LNCaP clone FGC (cell line): ENCODE measurements around the gene PPP2R5B.

Experiments
- DNase-seq: peaks from one replicate; pipeline ENCODE4 v3.0.0-alpha.2; 2011; ENCODE audit warnings: low read depth
- H3K4me3 ChIP-seq: 2 replicates; pipeline ENCODE4 v1.5.1; 2011; ENCODE audit warnings: mild to moderate bottlenecking, low read depth, low read length, control low read depth
- TF ChIP-seq, protein P1 (sequence below): IDR thresholded peaks from 2 replicates; pipeline ENCODE4 v1.5.1; 2012; ENCODE audit warnings: mild to moderate bottlenecking; ENCODE audit not compliant: control insufficient read depth, insufficient read depth; ENCODE audit errors: extremely low read depth

The PPP2R5B gene

DNA sequence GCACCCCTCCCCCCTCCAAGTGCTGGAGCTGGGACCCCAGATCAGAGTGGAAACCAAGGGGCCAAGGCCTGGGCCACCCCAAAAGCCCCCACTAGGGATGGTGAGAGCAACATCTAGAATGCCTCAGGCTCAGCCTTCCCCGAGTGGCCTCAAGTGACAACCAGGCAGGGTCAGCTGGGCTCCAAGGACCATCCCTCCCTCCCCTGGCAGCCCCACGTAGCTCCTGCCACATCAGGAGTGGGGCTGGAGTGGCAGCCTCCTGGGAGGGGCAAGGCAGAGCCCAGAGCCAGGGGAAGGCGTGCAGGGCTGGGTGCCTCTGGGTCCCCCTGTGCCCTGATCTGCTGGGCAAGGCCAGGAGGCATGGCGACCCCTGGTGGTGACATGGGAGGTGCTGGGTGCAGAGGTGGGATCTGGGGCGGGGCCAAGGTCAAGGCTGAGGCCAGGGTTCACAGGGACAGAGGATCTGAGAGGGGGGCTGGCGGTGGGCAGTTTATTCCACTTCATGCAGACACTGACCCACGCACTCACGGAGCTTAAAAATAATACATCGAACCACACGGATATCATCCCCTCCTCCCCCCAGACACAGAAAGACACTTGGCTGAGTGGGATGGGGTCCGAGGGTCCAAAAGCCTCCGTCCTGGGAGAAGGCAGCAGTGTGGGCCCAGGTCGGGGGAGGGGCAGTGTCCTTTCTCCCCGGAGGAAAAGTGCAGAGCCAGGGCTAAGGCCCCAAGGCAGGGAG lies 30.2 kb upstream of the PPP2R5B start:
- DNase-seq: no peak
- no peak overlapping the region for H3K4me3 ChIP-seq
- TF ChIP-seq, protein P1, sequence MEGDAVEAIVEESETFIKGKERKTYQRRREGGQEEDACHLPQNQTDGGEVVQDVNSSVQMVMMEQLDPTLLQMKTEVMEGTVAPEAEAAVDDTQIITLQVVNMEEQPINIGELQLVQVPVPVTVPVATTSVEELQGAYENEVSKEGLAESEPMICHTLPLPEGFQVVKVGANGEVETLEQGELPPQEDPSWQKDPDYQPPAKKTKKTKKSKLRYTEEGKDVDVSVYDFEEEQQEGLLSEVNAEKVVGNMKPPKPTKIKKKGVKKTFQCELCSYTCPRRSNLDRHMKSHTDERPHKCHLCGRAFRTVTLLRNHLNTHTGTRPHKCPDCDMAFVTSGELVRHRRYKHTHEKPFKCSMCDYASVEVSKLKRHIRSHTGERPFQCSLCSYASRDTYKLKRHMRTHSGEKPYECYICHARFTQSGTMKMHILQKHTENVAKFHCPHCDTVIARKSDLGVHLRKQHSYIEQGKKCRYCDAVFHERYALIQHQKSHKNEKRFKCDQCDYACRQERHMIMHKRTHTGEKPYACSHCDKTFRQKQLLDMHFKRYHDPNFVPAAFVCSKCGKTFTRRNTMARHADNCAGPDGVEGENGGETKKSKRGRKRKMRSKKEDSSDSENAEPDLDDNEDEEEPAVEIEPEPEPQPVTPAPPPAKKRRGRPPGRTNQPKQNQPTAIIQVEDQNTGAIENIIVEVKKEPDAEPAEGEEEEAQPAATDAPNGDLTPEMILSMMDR: peak; percentile 93

DNA sequence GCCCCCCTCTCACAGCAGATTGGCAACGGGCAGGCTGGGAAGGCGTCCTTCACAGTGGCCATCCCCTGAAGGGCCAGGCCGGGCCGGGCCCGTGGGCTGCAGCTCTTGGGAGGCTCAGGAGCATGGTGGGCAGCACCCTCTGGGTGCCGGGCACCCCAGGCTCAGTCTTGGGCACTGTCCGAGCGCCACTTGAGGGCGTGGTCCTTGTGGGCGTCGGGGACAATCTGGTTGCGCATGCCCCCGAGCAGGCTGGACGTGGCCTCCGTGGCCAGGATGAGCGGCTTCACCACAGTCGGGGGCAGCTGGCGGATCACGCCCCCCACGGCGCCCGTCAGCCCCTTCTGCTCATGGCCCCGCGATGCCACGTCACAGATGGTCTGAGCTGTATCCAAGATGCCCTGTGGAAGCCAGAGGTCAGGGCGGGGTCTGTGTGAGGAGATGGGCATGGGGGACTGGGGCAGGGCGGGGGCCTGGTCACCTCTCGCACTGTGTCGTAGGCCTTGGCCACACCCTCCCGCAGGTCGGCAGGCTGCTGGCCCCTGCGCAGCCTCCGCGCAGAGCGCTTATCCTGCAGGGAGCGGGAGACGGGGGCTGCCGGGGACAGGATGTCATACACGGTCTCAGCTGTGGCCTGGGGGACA lies 29.6 kb upstream of the PPP2R5B start:
- no peak for DNase-seq
- TF ChIP-seq, protein P1: no peak
- H3K4me3 ChIP-seq: no peak overlapping the region

DNA sequence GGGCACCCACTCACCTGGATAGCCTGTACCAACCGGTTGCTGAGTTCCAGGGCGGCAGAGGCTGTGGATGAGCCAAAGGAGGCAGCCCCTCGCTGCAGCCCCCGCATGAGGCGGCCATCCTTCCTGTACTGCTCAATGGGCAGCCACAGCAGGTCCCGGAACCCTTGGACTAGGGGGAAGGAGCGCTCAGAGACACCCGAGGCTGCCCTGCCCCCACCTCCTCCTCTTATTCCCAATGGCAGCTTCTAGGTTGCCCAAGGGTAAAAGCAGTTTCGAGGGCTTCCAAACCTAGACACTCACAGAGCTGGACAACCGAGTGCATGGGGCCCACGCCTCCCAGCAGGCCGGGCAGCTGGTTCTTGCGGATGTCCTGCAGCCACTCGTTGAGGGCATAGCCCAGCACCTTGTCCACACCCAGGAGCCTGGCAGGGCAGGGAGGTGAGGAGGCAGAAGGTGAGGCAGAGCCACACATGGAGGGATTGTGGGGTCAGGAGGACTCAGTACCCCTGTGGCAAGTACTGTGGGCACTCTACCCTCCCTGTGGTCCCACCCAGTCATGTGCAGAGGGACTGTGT lies 28.0 kb upstream of the PPP2R5B start:
- H3K4me3 ChIP-seq: no peak overlapping the region
- DNase-seq: no peak
- TF ChIP-seq, protein P1: no peak

DNA sequence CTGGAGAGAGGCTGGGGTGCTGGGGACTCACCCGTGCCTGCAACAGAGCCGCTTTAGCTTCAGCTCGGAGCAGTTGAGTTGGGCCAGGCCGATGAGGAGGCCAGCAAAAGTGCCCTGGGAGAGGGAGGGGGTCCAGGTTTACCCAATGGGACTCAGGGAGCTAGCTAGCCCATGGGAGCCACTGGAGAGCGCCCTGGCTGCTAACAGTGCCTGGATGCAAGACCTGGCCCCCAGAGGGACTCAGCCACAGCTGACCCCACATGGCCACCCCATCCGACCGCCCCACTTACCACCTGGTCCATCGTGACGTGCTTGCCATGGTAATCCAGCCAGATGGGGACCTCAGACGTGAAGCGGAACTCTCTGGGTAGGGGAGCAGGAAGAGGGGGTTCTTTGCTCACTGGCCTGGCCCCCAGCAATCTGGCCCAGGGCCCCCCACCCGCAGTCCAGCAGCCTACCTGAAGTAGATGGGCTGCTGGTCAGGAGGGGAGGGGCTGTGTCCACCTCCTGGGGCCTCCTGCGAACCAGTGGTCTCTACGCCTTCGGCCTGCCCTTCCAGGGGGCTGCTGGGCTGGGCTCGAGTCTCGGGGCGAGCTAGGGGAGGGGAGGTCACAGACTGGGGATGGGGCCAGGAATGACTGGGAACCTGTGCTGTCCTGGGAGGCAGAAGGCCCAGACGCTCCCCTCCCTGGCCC lies 27.0 kb upstream of the PPP2R5B start:
- DNase-seq: no peak
- no peak overlapping the region for H3K4me3 ChIP-seq
- TF ChIP-seq, protein P1: no peak

DNA sequence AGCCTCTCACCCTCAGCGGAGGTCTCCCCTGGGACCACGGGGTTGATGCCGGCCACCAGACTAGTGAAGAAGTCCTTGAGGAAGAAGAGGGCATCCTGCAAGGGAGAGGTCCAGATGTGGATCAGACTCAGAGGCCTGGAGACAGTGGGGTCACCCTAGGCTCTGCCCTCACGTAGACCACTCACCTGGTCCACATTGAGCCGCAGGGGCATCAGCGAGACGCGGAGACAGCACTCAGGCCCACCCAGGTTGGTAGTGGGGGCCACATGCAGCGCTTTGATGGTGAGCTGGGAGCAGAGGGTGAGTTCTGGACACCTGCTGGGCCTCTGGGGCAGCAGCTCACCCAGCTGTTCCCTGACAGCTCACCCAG lies 26.4 kb upstream of the PPP2R5B start:
- no peak for DNase-seq
- TF ChIP-seq, protein P1: no peak
- H3K4me3 ChIP-seq: no peak overlapping the region

DNA sequence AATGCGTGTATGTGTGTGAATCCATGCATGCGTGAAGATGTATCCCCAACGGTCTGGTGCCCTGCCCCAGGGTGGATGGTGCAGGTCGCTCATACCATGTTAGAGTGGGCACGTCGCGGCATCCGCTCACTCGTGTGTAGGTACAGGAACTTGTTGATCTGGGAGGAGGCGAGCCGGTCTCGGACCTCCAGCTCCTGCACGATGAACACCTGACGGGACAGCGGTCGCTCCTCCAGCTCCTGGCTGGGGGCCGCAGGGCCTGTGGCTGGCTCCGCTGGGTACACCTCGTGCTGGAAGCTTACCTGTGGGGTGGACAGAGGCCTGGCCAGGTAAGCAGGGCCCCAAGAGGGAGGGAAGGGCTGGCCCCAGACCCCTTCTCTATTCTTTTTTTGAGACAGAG lies 25.9 kb upstream of the PPP2R5B start:
- no peak overlapping the region for H3K4me3 ChIP-seq
- TF ChIP-seq, protein P1: no peak
- no peak for DNase-seq
